OCI-LY3 (cell line): ENCODE results near the gene NRP1.

Experiments used
- EZH2phosphoT487 ChIP-seq: fragments of 200-600 bp; shearing (Covaris generic); IDR thresholded peaks from 2 replicates; pipeline ENCODE4 v1.6.1; 2018; ENCODE audit warnings: antibody characterized with exemption, mixed run types, low read depth
- TF ChIP-seq, protein P1 (sequence below): fragments of 200-600, 300-600 bp; sonication (generic); IDR thresholded peaks from 2 replicates; pipeline ENCODE4 v1.5.1; 2014; ENCODE audit warnings: antibody characterized with exemption, low read length, low read depth

GRCh38 chr10:33298110-33298509, 36.4 kb downstream of the NRP1 start:
- TF ChIP-seq, protein P1, sequence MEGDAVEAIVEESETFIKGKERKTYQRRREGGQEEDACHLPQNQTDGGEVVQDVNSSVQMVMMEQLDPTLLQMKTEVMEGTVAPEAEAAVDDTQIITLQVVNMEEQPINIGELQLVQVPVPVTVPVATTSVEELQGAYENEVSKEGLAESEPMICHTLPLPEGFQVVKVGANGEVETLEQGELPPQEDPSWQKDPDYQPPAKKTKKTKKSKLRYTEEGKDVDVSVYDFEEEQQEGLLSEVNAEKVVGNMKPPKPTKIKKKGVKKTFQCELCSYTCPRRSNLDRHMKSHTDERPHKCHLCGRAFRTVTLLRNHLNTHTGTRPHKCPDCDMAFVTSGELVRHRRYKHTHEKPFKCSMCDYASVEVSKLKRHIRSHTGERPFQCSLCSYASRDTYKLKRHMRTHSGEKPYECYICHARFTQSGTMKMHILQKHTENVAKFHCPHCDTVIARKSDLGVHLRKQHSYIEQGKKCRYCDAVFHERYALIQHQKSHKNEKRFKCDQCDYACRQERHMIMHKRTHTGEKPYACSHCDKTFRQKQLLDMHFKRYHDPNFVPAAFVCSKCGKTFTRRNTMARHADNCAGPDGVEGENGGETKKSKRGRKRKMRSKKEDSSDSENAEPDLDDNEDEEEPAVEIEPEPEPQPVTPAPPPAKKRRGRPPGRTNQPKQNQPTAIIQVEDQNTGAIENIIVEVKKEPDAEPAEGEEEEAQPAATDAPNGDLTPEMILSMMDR, result no peak
- no peak for TF ChIP-seq EZH2phosphoT487
